Esophagus squamous epithelium (tissue), 4 donors: Measurements from ENCODE around the gene NXF1.

Source experiments
- POLR2A ChIP-seq, 4 donors: fragments of 450-650 bp; IDR thresholded peaks; one replicate each; pipeline ENCODE4 v1.6.1; 2017; ENCODE audit warnings: antibody characterized with exemption in 4 of 4, mild to moderate bottlenecking in 4 of 4, moderate library complexity in 3 of 4
- TF ChIP-seq, protein P1 (sequence below), 6 experiments: fragments of 450-650 bp in 4 of 6; fragments of 200-600 bp in 2 of 6; sonication (generic) in 2 of 6; IDR thresholded peaks; one replicate each; pipeline ENCODE4 v1.5.1; 2016 to 2019; ENCODE audit warnings: antibody characterized with exemption in 6 of 6, mild to moderate bottlenecking in 4 of 6, moderate library complexity in 4 of 6

DNA sequence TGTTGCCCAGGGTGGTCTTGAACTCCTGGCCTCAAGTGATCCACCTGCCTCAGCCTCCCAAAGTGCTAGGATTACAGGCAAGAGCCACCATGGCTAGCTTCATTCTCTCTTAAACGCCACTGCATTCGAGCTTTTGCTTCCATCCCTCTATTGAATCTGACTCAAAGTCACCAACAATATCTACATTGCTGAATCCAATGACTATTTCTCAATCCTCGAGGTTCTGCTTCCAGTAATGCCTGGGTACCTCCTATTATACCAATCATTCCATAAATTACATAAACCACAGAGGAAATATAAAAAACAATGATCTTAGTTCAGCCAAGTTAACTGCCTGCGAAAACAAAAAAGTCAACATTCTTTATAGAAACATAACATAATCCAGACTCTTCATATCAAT is 11.9 kb upstream of the NXF1 start:
- TF ChIP-seq, protein P1, sequence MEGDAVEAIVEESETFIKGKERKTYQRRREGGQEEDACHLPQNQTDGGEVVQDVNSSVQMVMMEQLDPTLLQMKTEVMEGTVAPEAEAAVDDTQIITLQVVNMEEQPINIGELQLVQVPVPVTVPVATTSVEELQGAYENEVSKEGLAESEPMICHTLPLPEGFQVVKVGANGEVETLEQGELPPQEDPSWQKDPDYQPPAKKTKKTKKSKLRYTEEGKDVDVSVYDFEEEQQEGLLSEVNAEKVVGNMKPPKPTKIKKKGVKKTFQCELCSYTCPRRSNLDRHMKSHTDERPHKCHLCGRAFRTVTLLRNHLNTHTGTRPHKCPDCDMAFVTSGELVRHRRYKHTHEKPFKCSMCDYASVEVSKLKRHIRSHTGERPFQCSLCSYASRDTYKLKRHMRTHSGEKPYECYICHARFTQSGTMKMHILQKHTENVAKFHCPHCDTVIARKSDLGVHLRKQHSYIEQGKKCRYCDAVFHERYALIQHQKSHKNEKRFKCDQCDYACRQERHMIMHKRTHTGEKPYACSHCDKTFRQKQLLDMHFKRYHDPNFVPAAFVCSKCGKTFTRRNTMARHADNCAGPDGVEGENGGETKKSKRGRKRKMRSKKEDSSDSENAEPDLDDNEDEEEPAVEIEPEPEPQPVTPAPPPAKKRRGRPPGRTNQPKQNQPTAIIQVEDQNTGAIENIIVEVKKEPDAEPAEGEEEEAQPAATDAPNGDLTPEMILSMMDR (IDR thresholded peaks at IDR 0.05): no peak
- no peak for TF ChIP-seq POLR2A (IDR thresholded peaks at IDR 0.05)
